GM12801 (cell line): ENCODE data around the gene ZBTB48.

Source experiments
- CTCF ChIP-seq: IDR thresholded peaks from one replicate; pipeline ENCODE4 v1.5.1; 2011; ENCODE audit warnings: control low read depth; ENCODE audit not compliant: insufficient read length; ENCODE audit errors: extremely low read depth

Gene ZBTB48

DNA sequence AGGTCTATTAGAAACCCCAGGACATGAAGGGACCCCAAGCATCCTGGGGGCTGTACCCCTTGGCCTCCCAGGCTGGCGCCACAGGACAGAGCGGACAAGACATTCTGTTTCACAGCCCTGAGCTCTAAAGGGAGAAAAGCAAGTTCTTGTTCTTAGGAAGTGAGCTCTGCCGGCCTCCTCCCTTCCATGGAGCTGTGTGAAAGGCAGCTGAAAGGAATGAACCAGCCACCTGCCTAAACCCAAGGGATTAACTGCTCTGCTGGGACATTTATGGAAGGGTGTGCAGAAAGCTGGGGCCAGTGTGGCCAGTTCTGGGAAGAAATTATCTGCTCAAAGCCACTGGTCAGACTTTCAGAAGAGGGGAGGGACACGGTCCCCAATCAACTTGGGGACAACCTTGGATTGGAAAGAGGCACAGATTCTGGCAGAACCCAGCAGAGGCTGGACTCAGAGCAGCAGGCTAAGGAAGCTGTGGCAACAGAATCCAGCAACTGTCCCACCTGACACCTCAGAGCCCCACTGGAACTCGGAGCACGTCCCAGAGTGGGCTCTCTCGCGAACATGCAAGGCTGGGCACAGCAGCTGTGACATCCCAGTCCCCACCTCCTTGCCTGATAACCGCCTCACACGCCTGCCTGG lies 20.7 kb downstream of the ZBTB48 start:
- TF ChIP-seq CTCF, result no peak

DNA sequence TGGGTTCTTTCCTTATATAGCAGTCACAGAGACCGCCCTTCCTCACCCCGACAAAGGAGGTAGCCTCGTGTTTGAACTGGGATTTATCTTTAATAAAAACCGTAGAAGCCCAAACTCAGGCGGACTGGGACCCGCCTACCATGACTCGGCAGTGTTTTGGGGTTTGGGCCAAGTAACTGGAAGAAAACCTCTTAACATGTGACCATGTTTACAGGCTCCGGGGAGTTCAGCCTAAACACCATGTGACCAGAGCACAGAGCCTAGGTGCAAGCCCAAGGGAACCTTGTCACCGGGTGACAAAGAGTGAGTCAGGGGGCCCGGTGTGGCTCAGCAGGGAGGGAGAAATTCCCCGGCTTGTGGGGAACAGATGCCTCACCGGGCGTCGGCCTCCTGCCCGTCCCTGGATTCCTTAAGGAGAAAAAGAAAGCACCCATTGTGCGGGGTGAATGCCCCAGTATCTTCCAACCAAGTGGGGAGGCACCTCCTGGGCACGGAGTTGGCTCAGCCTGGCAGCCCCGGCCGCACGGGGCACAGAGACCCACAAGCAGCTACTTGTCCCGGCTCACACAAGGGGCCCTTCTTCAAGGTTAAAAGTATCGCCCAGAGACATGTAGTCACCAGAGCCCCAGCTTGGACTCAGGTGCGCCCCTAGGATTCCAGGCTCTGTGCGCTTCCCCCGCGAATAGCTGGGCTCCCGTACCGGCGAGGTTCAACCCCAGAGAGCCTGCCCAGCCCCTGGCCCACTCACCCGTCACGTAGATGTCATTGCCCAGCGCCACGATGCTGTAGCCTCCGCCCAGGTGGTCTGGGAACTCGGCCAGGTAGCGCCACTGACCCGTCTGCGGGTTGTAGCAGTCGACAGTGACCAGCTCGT lies 21.5 kb downstream of the ZBTB48 start:
- TF ChIP-seq CTCF, result no peak

- no peak for TF ChIP-seq CTCF
Observed at GRCh38 chr1:6601923-6602668, 22.3 kb downstream of the ZBTB48 start.

- TF ChIP-seq CTCF, result no peak
Observed at GRCh38 chr1:6602669-6603237, 23.0 kb downstream of the ZBTB48 start, which contains the start of gene KLHL21. Gene KLHL21 (minus strand): TSS chr1:6602869. CDS start chr1:6602817, 52 bp downstream.

DNA sequence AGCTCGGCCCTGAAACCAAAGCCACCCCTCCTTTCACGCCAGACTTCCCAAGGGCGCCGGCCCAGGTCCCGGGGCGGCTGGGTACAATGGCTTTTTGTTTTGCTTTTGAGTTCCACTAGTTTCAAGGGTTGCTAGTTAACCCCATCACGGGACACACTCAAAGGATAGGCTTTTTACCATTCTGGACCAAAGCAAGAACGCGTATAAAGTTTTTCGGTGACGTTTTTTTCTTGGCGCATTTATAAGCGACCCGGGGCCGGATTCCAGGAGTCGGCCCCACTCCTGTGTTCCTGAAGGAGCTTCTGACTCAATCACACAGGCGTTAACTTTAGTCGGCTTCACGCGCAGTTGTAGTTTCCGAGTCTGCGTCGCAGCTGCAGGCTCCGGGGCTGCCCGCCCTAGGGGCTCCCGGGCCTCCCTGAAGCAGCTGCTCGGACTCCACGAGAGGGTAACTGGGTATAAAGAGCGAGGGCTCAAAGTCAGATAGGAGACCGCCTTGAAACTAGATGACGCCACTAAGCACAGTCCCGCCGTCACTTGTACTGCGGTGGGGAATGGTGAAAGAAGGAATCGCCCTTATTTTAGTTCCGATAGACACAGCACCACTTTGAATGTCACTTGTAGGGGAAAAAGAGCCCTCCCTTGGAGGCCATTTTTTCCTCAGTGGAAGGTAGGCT lies 23.6 kb downstream of the ZBTB48 start:
- TF ChIP-seq CTCF, result no peak

- TF ChIP-seq CTCF, result no peak
Observed at GRCh38 chr1:6603915-6604558, 24.2 kb downstream of the ZBTB48 start.
